ENCODE data around the gene GPD1L.
A peak's percentile ranks its signal among the peaks of the same experiment; 100 is the strongest.

Gene GPD1L

DNA sequence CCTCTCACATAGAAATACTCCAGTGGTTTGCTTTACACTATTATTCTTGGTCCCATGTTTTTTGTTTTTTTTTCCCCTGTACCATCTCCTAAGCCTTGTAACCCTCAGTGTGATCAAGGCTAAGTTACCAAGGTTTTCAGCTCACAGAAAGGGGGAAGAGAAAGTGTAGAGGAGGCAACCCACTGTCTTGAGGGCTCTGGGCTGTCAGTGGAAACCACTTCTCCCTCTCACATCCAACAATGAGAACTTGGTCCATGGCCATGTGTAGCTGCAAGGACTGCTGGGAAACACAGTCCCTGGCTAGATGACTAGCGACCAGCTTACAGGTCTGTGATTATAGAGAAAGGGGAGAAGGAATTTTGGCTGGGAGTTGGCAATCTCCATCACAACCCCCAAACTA, 30.3 kb downstream of the GPD1L start:
- H3K4me1 ChIP-seq (ENCODE audit: control insufficient read depth, insufficient read depth, low read length), result peaks cover 2% of the 10 kb centered on the region; the same call in 1 of the 2 replicates
- H3K36me3 ChIP-seq (ENCODE audit: control insufficient read depth, insufficient read depth, low read length), result no peaks in the 10 kb centered on the region
- no peaks in the 10 kb centered on the region for H3K27me3 ChIP-seq (ENCODE audit: control insufficient read depth, insufficient read depth, low read length)
- DNase-seq (ENCODE audit: low read depth, low spot score), result no peak
- no CpG with 5 or more reads among the region's 1 CpG for WGBS (ENCODE audit: insufficient coverage, insufficient read length)
- H3K9me3 ChIP-seq (ENCODE audit: control insufficient read depth, insufficient read depth, low read length), result no peaks in the 10 kb centered on the region
- no peak overlapping the region for H3K27ac ChIP-seq (ENCODE audit: low read length)
- no peak overlapping the region for H3K4me3 ChIP-seq (ENCODE audit: low read length)

DNA sequence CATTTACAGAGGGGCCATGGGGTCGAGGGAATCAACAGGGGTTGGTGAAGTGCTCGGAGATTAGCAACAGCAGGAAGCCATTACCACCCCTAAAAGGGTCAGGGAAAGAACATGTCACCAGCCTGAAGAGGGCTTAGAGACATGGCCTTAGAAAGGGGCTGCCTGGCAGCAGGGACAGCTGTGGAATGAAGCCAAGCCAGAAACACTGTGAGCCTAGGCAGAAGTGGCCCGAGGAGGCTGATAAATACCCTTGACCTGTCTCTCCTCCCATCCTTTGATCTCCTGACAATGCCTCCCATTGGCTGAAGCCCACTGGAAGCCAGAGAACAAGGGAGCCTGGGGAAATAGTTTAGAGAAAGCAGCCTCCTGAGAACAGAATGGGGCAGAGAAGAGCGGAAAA, 31.4 kb downstream of the GPD1L start:
- peaks cover 2% of the 10 kb centered on the region; the same call in 1 of the 2 replicates for H3K4me1 ChIP-seq (ENCODE audit: control insufficient read depth, insufficient read depth, low read length)
- H3K36me3 ChIP-seq (ENCODE audit: control insufficient read depth, insufficient read depth, low read length), result no peaks in the 10 kb centered on the region
- no peak for DNase-seq (ENCODE audit: low read depth, low spot score)
- H3K9me3 ChIP-seq (ENCODE audit: control insufficient read depth, insufficient read depth, low read length), result no peaks in the 10 kb centered on the region
- no peak overlapping the region for H3K27ac ChIP-seq (ENCODE audit: low read length)
- H3K4me3 ChIP-seq (ENCODE audit: low read length), result no peak overlapping the region
- WGBS (ENCODE audit: insufficient coverage, insufficient read length), result no CpG with 5 or more reads among the region's 4 CpGs
- H3K27me3 ChIP-seq (ENCODE audit: control insufficient read depth, insufficient read depth, low read length), result no peaks in the 10 kb centered on the region

DNA sequence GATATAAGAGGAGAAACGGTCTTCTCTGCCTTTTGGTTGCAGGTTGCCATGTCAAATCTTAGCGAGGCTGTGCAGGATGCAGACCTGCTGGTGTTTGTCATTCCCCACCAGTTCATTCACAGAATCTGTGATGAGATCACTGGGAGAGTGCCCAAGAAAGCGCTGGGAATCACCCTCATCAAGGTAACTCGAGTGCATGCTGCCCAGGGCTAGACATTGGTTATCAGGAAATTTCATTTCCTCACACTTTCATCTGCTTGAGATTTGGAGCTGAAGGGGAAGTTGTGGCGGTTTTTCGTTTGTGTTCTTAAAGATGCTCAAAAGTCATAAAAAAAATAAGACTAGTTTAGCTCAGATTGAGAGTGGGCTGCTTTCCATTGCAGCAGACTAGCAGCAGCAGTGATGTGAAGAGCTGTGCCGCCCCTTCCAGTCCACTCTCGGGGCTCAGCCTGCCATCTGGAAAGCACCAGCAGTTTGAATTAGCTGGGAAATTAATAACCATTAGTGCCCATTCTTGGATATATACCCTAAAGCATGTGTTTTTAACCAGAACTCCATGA, 32.2 kb downstream of the GPD1L start:
- Histone ChIP-seq H3K27me3 (ENCODE audit: control insufficient read depth, insufficient read depth, low read length) (no peaks in the 10 kb centered on the region), H3K4me3 (ENCODE audit: low read length) (no peak overlapping the region), H3K36me3 (ENCODE audit: control insufficient read depth, insufficient read depth, low read length) (no peaks in the 10 kb centered on the region), H3K27ac (ENCODE audit: low read length) (no peak overlapping the region), H3K4me1 (ENCODE audit: control insufficient read depth, insufficient read depth, low read length) (peaks cover 2% of the 10 kb centered on the region; the same call in 1 of the 2 replicates), H3K9me3 (ENCODE audit: control insufficient read depth, insufficient read depth, low read length) (no peaks in the 10 kb centered on the region)
- DNase-seq (ENCODE audit: low read depth, low spot score), result no peak
- WGBS (ENCODE audit: insufficient coverage, insufficient read length), result no CpG with 5 or more reads among the region's 8 CpGs

DNA sequence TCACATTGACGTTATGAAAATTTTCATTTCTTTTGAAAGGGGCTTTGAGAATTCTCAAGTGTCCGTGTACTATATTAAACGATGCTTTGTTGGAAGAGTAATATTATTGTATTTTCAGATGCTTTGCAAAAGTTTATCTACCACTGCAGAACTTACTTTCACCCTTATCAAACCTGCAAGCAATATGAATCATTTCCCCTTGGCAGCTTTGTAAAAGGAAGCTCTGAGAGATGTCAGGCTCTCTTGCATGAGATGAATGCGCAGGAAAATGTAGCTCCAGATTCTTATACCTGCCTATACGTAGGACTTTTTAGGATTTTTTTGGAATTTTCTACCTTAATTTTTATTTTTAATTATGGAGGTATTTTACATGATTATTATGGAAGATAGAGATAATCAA, 34.5 kb downstream of the GPD1L start:
- Histone ChIP-seq H3K4me1 (ENCODE audit: control insufficient read depth, insufficient read depth, low read length) (peaks cover 2% of the 10 kb centered on the region; the same call in 1 of the 2 replicates), H3K27ac (ENCODE audit: low read length) (no peak overlapping the region), H3K4me3 (ENCODE audit: low read length) (no peak overlapping the region), H3K36me3 (ENCODE audit: control insufficient read depth, insufficient read depth, low read length) (no peaks in the 10 kb centered on the region), H3K27me3 (ENCODE audit: control insufficient read depth, insufficient read depth, low read length) (no peaks in the 10 kb centered on the region), H3K9me3 (ENCODE audit: control insufficient read depth, insufficient read depth, low read length) (no peaks in the 10 kb centered on the region)
- DNase-seq (ENCODE audit: low read depth, low spot score), result no peak
- no CpG with 5 or more reads among the region's 5 CpGs for WGBS (ENCODE audit: insufficient coverage, insufficient read length)

DNA sequence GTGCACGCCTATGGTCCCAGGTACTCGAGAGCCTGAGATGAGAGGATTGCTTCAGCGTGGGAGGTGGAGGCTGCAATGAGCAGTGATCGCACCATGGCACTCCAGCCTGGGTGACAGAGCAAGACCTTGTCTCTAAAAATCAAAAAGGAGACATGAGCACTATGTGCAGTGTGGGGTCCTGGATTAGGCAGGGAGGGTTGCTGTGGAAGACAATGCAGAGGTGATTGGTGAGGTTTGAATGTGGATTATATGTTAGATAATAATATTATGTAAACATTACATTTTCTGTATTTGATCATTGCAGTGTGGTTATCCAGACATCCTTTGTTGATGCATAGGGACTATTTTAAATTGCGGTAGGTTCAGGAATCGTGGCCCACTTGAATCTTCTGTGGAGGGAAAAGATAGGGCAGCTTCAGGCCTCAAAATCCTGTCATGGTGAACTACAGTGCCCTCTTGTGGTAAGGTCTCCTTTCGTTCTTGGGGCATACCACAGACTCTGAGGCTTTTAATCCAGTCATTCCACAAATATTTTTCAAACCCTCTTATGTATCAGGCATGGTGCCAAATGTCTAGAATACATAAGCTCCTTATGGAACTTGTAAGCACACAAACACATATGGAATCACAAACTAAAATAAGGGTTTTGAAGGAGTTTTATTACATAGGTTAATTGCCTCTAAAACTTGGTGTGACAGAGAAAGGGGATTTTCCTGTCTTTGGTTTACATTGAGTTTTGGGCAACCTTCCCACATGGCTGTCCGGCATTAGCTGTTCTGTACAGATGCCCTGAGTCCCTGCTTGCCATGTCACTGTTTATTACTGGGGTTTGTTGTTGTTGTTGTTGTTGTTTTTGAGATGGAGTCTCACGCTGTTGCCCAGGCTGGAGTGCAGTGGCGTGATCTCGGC, 37.7 kb downstream of the GPD1L start:
- WGBS (ENCODE audit: insufficient coverage, insufficient read length), result no CpG with 5 or more reads among the region's 11 CpGs

DNA sequence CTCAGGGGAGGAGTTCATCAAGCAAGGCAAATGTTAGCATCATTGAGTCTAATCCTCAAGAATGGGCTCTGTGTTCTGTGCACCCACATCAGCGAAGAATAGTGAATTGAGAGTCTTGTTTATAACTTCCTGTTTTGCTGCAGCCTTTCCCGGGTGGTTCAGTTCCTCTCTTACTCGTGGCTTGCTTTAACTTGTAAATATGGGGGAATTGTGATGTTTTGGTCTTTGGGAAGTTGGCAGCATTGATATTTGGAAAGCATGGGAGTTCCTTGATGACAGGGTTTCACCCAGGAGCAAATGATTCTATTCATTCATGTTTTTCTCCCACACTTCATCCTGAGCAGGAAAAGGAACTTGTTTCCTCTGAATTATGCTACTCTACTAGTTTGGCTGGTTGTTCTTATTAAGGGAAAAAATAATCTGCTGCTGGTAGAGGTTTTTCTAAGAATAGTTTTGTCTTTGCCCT, 40.4 kb downstream of the GPD1L start:
- no peak overlapping the region for H3K4me3 ChIP-seq (ENCODE audit: low read length)
- no peak overlapping the region for H3K27ac ChIP-seq (ENCODE audit: low read length)
- H3K9me3 ChIP-seq (ENCODE audit: control insufficient read depth, insufficient read depth, low read length), result no peaks in the 10 kb centered on the region
- no CpG with 5 or more reads among the region's 3 CpGs for WGBS (ENCODE audit: insufficient coverage, insufficient read length)
- no peak for DNase-seq (ENCODE audit: low read depth, low spot score)
- no peaks in the 10 kb centered on the region for H3K36me3 ChIP-seq (ENCODE audit: control insufficient read depth, insufficient read depth, low read length)
- 0 out of 2 replicates have a peak, but pooled peaks cover 1% of the 10 kb centered on the region for H3K4me1 ChIP-seq (ENCODE audit: control insufficient read depth, insufficient read depth, low read length)
- no peaks in the 10 kb centered on the region for H3K27me3 ChIP-seq (ENCODE audit: control insufficient read depth, insufficient read depth, low read length)

More for the DNA sequence above, 37.7 kb downstream of the GPD1L start:
- no peak overlapping the region for H3K27ac ChIP-seq (ENCODE audit: low read length)
- H3K27me3 ChIP-seq (ENCODE audit: control insufficient read depth, insufficient read depth, low read length), result no peaks in the 10 kb centered on the region
- H3K36me3 ChIP-seq (ENCODE audit: control insufficient read depth, insufficient read depth, low read length), result no peaks in the 10 kb centered on the region
- H3K9me3 ChIP-seq (ENCODE audit: control insufficient read depth, insufficient read depth, low read length), result no peaks in the 10 kb centered on the region
- H3K4me1 ChIP-seq (ENCODE audit: control insufficient read depth, insufficient read depth, low read length), result 0 out of 2 replicates have a peak, but pooled peaks cover 1% of the 10 kb centered on the region
- no peak overlapping the region for H3K4me3 ChIP-seq (ENCODE audit: low read length)
- DNase-seq (ENCODE audit: low read depth, low spot score), result peak; percentile 73

DNA sequence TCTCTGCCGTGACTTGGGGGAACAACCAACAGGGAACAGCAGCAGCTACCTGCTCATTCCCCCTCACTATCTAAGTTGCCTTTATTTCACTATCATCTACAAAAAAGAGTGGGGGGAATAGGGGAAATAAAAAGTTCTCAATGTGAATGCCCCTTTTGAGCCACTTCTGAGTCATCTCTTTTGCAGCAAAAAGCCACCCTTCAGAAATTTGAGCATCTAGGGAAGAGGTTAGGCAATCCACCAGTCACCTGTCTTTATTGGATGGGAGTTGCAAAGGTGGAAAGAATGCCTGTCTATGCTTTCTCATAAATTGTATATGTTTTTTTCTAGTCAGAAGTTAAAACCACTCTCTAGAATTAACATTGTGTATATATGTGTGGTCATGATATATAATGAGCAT, 41.1 kb downstream of the GPD1L start:
- Histone ChIP-seq H3K27ac (ENCODE audit: low read length) (no peak overlapping the region), H3K27me3 (ENCODE audit: control insufficient read depth, insufficient read depth, low read length) (no peaks in the 10 kb centered on the region), H3K4me1 (ENCODE audit: control insufficient read depth, insufficient read depth, low read length) (0 out of 2 replicates have a peak, but pooled peaks cover 1% of the 10 kb centered on the region), H3K4me3 (ENCODE audit: low read length) (no peak overlapping the region), H3K36me3 (ENCODE audit: control insufficient read depth, insufficient read depth, low read length) (no peaks in the 10 kb centered on the region), H3K9me3 (ENCODE audit: control insufficient read depth, insufficient read depth, low read length) (no peaks in the 10 kb centered on the region)
- no peak for DNase-seq (ENCODE audit: low read depth, low spot score)
- no CpG with 5 or more reads among the region's 1 CpG for WGBS (ENCODE audit: insufficient coverage, insufficient read length)

DNA sequence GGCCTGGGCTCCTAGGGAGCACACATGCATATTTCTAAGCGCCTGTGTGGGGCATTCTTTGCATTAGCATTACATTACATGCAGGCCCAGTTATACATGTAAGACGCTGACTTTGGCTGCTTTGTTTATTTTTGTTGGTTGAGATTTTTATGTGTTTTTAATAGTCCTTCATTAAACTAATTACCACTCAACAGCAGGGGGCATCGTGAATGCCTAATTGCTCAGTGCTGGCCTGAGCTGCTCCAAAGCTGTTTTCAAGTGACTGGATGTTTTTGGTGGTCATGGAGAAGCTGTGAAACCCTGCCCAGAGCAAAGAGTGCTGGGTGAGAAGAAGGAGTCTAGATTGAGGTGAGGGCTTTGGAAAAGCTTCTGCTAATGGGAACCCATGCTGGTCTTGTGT, 41.5 kb downstream of the GPD1L start:
- no peak for DNase-seq (ENCODE audit: low read depth, low spot score)
- WGBS (ENCODE audit: insufficient coverage, insufficient read length), result no CpG with 5 or more reads among the region's 3 CpGs

DNA sequence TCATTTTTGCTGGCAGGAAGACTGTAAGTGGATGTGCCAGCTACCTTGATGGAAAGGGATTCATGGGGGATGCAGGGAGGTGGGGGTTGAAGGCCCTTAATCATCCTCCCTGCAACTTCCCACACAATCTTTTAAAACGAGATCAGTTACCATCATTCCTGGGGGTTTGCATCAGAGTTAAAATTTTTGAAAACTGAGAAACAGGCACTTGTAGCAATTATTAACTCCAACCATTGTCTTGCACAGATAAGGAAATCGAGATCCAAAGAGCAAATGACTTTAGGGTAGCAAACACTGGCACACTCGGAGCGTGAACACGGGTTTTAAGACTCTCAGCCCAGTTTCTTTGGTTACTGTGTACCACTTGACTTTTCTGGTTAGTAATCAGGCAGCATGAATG, 41.9 kb downstream of the GPD1L start:
- Histone ChIP-seq H3K4me1 (ENCODE audit: control insufficient read depth, insufficient read depth, low read length) (0 out of 2 replicates have a peak, but pooled peaks cover 1% of the 10 kb centered on the region), H3K4me3 (ENCODE audit: low read length) (no peak overlapping the region), H3K27ac (ENCODE audit: low read length) (no peak overlapping the region), H3K27me3 (ENCODE audit: control insufficient read depth, insufficient read depth, low read length) (no peaks in the 10 kb centered on the region), H3K9me3 (ENCODE audit: control insufficient read depth, insufficient read depth, low read length) (no peaks in the 10 kb centered on the region), H3K36me3 (ENCODE audit: control insufficient read depth, insufficient read depth, low read length) (no peaks in the 10 kb centered on the region)
- no CpG with 5 or more reads among the region's 5 CpGs for WGBS (ENCODE audit: insufficient coverage, insufficient read length)
- no peak for DNase-seq (ENCODE audit: low read depth, low spot score)

More for the DNA sequence above, 41.5 kb downstream of the GPD1L start:
- Histone ChIP-seq H3K4me1 (ENCODE audit: control insufficient read depth, insufficient read depth, low read length) (0 out of 2 replicates have a peak, but pooled peaks cover 1% of the 10 kb centered on the region), H3K27me3 (ENCODE audit: control insufficient read depth, insufficient read depth, low read length) (no peaks in the 10 kb centered on the region), H3K36me3 (ENCODE audit: control insufficient read depth, insufficient read depth, low read length) (no peaks in the 10 kb centered on the region), H3K9me3 (ENCODE audit: control insufficient read depth, insufficient read depth, low read length) (no peaks in the 10 kb centered on the region), H3K27ac (ENCODE audit: low read length) (no peak overlapping the region), H3K4me3 (ENCODE audit: low read length) (no peak overlapping the region)

DNA sequence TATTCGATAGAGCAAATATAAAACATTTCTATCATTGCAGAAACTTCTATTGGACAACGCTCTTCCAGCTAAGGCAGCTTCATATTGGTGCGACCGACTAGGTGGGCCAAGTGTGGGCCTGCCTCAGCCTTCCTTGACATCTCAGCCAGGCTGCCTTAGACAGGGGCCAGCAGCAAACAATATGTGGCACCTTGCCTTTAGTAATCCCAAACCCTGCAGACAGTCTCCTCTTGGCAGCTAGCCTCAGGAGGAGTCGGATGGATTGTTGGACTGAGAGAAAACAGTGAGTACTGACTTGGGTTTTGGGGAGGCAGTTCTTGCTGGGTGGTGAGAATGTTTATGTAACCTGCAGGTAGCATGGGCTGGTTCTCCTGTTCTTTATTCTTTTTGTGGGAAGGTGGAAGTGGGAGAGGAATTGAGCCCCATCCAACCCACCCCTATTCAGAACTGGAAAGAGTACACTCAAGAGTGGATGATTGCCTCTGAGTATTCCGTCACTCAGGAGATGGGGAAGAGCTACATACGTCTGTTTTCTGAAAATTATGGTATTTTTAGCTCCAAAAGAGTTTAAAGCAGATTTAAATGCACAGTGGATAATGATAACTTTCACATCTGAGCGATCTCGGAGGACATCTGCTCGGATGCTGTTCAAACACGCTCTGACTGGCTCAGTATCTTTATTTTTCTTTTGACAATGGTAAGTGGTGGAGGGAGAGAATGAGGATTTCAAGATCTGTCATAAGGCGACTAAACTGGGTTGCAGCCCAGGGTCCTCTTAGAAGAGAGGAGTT, 47.2 kb downstream of the GPD1L start:
- Histone ChIP-seq H3K27me3 (ENCODE audit: control insufficient read depth, insufficient read depth, low read length) (no peaks in the 10 kb centered on the region), H3K36me3 (ENCODE audit: control insufficient read depth, insufficient read depth, low read length) (no peaks in the 10 kb centered on the region), H3K4me3 (ENCODE audit: low read length) (no peak overlapping the region), H3K4me1 (ENCODE audit: control insufficient read depth, insufficient read depth, low read length) (no peaks in the 10 kb centered on the region), H3K9me3 (ENCODE audit: control insufficient read depth, insufficient read depth, low read length) (no peaks in the 10 kb centered on the region), H3K27ac (ENCODE audit: low read length) (no peak overlapping the region)
- WGBS (ENCODE audit: insufficient coverage, insufficient read length), result no CpG with 5 or more reads among the region's 12 CpGs
- no peak for DNase-seq (ENCODE audit: low read depth, low spot score)
